ENCODE results near the gene ARHGEF28. TPM values are rescaled to one million over a fixed set of nuclear protein-coding genes. Genes with fewer than 3 reads are reported as not detected.

ARHGEF28 gene
- total and polyA plus RNA-seq, 2 donors (not counting 1 experiment from before 2014, with no cell fraction given), result not detected

- no peaks in the 10 kb centered on the region for H3K9me3 ChIP-seq (ENCODE audit: control extremely low read depth in 1 of 3, control insufficient read depth in 2 of 3, insufficient read depth in 1 of 3, low read length in 2 of 3)
- no peak overlapping the region for H3K4me3 ChIP-seq (ENCODE audit: control extremely low read depth in 1 of 5, extremely low read depth in 1 of 5, insufficient read depth in 1 of 5, low read depth in 2 of 5, low read length in 4 of 5)
- no peak overlapping the region for H3K9ac ChIP-seq (ENCODE audit: low read length)
- H3K4me1 ChIP-seq (ENCODE audit: control insufficient read depth in 2 of 2, insufficient read depth in 2 of 2, low read length in 2 of 2), result no peaks in the 10 kb centered on the region
- H3K36me3 ChIP-seq (replicated peaks in 1 of 2; ENCODE audit: control extremely low read depth in 1 of 2, control insufficient read depth in 1 of 2, extremely low read depth in 1 of 2, insufficient read depth in 2 of 2, low read length in 1 of 2), result no peaks in the 10 kb centered on the region
- H3K4me3 Mint-ChIP-seq, result no peak overlapping the region
- TF ChIP-seq CTCF (IDR thresholded peaks at IDR 0.05) (no peak), EZH2 (IDR thresholded peaks at IDR 0.05; ENCODE audit: borderline replicate concordance, insufficient read depth, low read depth, low read length, poor library complexity, severe bottlenecking) (no peak)
- H3K4me1 Mint-ChIP-seq, result no peaks in the 10 kb centered on the region
- CTCF ChIA-PET, result no interaction called here
- intact Hi-C loops (cut with micrococcal nuclease), result no loop called here
- DNase-seq, result no peak
- H3K27me3 Mint-ChIP-seq, result peaks cover 4% of the 10 kb centered on the region
- no peaks in the 10 kb centered on the region for H3K9me3 Mint-ChIP-seq (ENCODE audit: insufficient read depth)
- H3K79me2 ChIP-seq (ENCODE audit: control insufficient read depth, insufficient read depth, low read length), result no peaks in the 10 kb centered on the region
- H3K27ac Mint-ChIP-seq, result no peak overlapping the region
- H3K27ac ChIP-seq (ENCODE audit: low read length in 2 of 2), result no peak overlapping the region
- no peaks in the 10 kb centered on the region for H3K27me3 ChIP-seq (replicated peaks in 1 of 4; ENCODE audit: control extremely low read depth in 1 of 4, control insufficient read depth in 3 of 4, insufficient read depth in 4 of 4, low read length in 3 of 4)
- H3K4me2 ChIP-seq (replicated peaks; ENCODE audit: low read depth, low read length, poor library complexity, severe bottlenecking), result no peak overlapping the region
- no peak for ATAC-seq (ENCODE audit: low read depth)
- H4K20me1 ChIP-seq (ENCODE audit: control insufficient read depth, insufficient read depth, low read length, poor library complexity, severe bottlenecking), result no peaks in the 10 kb centered on the region
- POLR2A ChIA-PET, result no interaction called here
- 95% methylated on average over 3 of the region's 3 CpGs for WGBS (ENCODE audit: insufficient coverage)
- no peak overlapping the region for H2AFZ ChIP-seq (ENCODE audit: insufficient read depth, low read depth, low read length, poor library complexity, severe bottlenecking)
These were observed 353.3 kb downstream of the ARHGEF28 start for GRCh38 chr5:73979321-73979720.

- H3K27ac Mint-ChIP-seq, result no peak overlapping the region
- 84% methylated on average over 4 of the region's 5 CpGs for WGBS (ENCODE audit: insufficient coverage)
- no peak for DNase-seq
- H3K4me3 Mint-ChIP-seq, result no peak overlapping the region
- Histone ChIP-seq H3K36me3 (replicated peaks in 1 of 2; ENCODE audit: control extremely low read depth in 1 of 2, control insufficient read depth in 1 of 2, extremely low read depth in 1 of 2, insufficient read depth in 2 of 2, low read length in 1 of 2) (no peaks in the 10 kb centered on the region), H3K4me2 (replicated peaks; ENCODE audit: low read depth, low read length, poor library complexity, severe bottlenecking) (no peak overlapping the region), H3K27me3 (replicated peaks in 1 of 4; ENCODE audit: control extremely low read depth in 1 of 4, control insufficient read depth in 3 of 4, insufficient read depth in 4 of 4, low read length in 3 of 4) (no peaks in the 10 kb centered on the region), H2AFZ (ENCODE audit: insufficient read depth, low read depth, low read length, poor library complexity, severe bottlenecking) (no peak overlapping the region), H3K4me1 (ENCODE audit: control insufficient read depth in 2 of 2, insufficient read depth in 2 of 2, low read length in 2 of 2) (no peaks in the 10 kb centered on the region), H4K20me1 (ENCODE audit: control insufficient read depth, insufficient read depth, low read length, poor library complexity, severe bottlenecking) (no peaks in the 10 kb centered on the region), H3K4me3 (ENCODE audit: control extremely low read depth in 1 of 5, extremely low read depth in 1 of 5, insufficient read depth in 1 of 5, low read depth in 2 of 5, low read length in 4 of 5) (no peak overlapping the region), H3K9me3 (ENCODE audit: control extremely low read depth in 1 of 3, control insufficient read depth in 2 of 3, insufficient read depth in 1 of 3, low read length in 2 of 3) (no peaks in the 10 kb centered on the region), H3K9ac (ENCODE audit: low read length) (no peak overlapping the region), H3K27ac (ENCODE audit: low read length in 2 of 2) (no peak overlapping the region), H3K79me2 (ENCODE audit: control insufficient read depth, insufficient read depth, low read length) (no peaks in the 10 kb centered on the region)
- POLR2A ChIA-PET, result no interaction called here
- peaks cover 7% of the 10 kb centered on the region for H3K27me3 Mint-ChIP-seq
- no peaks in the 10 kb centered on the region for H3K9me3 Mint-ChIP-seq (ENCODE audit: insufficient read depth)
- no peak for TF ChIP-seq CTCF (IDR thresholded peaks at IDR 0.05)
- TF ChIP-seq EZH2 (IDR thresholded peaks at IDR 0.05; ENCODE audit: borderline replicate concordance, insufficient read depth, low read depth, low read length, poor library complexity, severe bottlenecking), result no peak
- H3K4me1 Mint-ChIP-seq, result no peaks in the 10 kb centered on the region
- intact Hi-C loops (cut with micrococcal nuclease), result no loop called here
- ATAC-seq (ENCODE audit: low read depth), result no peak
- CTCF ChIA-PET, result no interaction called here
These were observed 355.7 kb downstream of the ARHGEF28 start for GRCh38 chr5:73981704-73982103.

Data from B cell (primary cell).